GM21576 (cell line): ENCODE results near the gene LRRC28.
"Not testable (repeated sequence)": the region's sequence is repeated elsewhere in the genome, so short reads cannot be mapped to it uniquely, and the experiment has no call there.

Experiments
- ATAC-seq: cut with Tn5 transposase; IDR thresholded peaks from one replicate; pipeline ENCODE4 v1.9.1; 2021; ENCODE audit warnings: mild to moderate bottlenecking, moderate library complexity; ENCODE audit not compliant: unreplicated experiment

The LRRC28 gene

DNA sequence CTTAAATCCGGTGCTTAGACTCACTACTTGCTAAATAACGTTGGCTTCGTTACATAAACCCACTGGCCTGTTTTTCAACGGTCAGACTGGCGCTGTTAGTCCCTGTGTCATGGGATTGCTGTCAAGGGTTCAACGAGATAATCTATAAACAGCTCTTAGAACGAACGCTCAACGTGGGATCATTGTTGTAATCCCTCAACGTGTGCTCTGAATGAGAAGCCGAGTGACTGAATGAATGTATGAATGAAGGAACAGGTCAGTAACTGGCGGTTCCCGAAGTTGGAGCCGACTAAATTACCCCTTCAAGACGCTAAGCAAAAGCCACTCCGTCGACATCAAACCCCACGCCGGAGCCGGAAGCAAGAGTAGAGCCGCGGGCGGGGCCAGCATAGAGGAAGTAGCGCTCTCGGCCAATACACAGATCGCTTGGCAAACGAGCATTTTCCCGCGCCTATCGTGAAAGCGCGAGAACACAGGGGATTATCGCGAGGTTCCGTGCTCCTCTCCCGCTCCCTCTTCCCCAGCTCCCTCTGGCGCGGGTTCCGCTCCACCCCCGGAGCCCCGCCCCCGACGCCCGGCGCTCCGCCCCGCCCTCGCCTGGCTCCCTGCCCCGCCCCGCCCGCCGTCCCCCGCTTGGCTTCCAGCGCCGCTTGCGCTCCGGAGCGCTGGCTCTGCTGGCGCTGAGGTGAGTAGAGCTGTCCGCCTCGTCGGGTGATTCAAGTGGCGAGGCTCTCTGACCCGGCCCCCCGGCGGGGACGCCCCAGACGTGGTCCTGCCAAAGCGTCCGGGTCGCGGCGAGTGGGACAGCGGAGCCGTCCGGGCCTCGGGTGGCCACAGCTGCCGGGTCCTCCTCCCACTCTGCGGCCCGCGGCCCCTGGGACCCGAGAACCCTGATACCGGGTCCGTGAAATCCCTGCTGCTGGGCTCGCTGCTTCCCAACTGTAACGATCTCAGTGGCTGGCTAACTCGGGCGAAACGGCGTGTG, at the start of gene LRRC28:
LRRC28 (plus strand) TSS at position 625 of the 985 bp plus-strand sequence. CDS start 4,477 bp downstream, outside the sequence.
- peak; percentile 93 for ATAC-seq

DNA sequence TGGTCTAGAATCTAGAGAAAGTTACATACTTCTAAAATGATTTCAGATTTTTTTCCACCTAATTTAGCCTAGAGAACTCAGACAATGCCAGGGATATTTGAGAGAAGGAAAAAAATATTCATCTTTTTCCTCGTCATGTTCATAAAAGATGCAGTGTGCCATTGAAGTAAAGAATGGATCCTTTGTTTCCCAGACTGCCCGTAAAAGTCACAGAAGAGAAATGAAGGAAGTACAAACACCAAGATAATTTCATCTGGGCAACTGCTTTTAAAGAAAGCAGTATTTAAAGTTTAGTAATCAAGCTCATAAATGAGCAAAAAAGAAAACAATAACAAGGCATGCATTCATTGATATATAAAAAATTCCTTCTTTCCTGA, 49.1 kb upstream of the LRRC28 start:
- no peak for ATAC-seq

DNA sequence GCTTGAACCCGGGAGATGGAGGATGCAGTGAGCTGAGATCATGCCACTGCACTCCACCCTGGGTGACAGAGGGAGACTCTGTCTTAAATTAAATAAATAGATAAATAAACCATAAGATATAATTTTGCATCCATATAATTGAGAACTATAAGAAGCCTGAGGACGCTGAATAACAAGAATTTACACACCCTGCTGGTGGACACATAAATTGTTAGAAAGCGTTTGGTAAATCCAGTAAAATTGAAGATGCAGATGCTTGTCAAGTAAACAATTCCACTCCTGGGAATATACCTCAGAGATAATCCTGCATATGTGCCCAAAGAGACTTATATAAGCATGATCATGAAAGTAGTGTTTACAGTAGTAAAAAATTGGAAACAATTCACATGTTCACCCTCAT, 43.6 kb upstream of the LRRC28 start:
- no peak for ATAC-seq

DNA sequence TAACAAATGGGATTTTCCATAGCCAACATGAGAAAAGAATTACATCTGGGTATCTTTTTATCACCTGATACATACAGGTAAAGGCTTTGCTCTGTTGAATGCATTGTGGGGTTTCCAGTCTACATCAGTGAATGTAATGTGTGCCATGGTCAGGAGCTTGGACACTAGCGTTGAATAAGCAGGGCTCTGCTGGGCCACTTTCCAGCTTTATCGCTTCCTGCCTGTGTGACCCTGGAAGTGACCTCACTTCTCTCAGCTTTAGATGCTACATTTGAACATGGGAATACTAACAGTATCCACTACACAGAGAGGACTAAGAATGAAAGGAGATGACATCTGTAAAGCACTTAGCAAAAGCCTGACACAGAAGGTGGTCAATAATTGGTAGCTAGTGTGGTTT, 42.0 kb upstream of the LRRC28 start:
- no peak for ATAC-seq

DNA sequence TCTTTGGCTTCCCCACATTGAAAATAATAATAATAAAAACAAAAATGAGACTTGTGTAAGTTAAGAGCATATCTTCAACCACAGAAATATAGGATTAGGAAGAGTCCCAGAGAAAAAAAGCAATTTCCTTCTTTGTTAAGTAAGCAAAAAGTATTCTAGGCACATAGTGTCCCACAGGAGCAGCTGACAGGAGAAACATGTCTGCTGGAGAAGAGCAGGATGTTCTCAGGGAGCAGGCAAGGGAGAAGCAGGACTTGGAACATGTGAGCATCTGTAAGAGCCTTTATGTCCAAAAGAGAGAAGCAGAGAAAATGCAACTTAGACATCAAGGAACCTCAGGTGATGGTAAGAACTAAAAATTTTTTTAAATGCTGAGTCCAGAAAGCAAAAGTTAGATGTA, 40.9 kb upstream of the LRRC28 start:
- no peak for ATAC-seq

DNA sequence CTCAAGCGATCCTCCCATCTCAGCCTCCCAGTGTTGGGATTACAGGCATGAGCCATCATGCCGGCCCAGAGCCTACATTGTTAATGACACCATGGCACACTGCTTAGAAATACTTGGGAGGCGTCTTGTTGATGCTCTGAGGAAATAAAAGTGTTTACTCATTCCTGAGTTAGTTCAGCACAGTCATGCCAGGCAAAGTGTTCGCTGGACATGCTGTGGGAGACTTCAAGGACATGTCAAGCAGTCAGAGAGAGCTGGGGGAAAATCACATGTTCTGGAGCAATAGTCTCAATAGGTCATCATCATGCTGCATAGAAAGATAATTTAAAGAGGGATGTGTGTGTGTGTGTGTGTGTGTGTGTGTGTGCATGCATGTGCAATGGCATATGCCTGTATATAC, 39.4 kb upstream of the LRRC28 start:
- ATAC-seq = no peak

DNA sequence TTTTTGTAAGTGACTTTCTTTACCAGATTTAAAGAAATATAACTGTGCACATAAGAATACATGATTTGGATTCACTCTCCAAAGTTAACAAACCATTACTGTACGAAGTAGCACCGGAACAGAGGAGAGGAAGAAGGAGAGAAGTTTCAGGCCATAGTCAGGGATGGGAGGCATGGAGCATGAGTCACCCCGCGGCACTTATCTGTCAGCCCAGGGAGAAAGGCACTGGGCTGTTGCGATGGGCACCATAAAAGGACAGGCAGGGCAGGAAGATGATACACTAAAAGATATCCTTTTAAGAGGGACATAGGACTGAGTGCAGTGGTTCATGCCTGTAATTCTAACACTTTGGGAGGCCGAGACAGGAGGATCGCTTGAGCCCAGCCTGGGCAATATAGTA, 38.9 kb upstream of the LRRC28 start:
- no peak for ATAC-seq

DNA sequence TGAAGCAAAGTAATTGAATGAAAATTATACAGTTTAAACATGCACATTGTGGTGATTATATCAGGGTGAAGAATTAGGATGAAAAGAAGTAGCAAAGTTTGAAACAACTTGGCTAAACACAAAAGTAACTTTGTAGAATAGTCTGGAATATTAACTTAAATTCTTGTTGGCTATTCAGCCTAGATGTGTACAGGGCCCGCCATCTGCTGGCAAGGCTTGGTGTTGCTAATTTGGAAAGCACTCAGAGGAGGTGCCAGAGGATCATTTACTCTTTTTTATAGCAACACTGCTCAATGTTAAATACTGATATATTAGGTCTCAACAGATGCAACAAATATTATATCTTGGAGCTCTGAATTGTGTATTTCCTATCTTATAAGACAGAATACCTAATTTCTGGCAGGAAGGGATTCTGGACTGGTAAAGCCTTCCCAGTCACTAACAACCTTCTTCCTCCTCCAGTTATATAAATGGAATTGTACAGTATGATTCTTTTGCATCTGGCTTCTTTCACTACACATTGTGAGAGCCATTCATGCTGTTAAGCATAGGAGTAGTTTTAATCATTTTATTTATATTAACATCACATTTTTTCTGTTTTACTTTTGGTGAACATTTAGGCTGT, 38.0 kb upstream of the LRRC28 start:
- peak; percentile 78 for ATAC-seq

DNA sequence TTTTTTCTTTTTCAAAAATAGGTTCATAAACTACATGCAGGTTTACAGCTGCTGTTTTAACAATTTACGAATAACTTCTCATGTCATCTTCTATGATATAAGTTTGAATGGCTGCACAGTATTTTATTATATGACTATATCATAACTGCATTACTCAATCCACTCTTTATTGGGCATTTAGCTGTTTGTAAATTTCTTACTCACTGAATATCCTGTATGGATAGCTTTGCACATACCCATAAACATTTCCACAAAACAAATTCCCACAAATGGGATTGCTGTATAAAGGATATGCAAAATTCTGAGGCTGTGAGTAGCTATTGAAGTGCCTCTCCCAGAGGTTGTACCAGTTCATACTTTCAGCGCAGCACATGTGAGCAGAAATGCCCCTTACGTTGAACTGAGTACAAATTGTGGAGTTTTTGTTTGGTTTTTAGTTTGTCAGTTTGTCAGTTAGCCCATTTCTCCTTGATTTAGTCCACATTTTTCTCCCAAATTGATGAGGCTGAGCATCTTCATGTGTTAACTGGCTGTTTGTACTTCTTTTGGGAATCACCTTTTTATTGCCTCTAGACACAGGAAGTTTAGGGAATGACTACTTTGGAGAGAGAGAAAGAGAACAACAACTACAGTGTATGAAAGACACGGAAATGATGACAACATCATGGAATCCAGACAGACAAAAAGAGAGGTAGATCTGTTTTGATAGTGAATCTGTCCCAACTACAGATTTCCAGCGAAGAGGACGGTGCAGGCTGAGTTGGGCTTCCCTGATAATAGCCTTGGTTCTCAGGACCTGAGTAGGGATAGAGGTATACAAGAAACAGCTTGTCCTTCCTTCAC, 26.7 kb upstream of the LRRC28 start:
- no peak for ATAC-seq

DNA sequence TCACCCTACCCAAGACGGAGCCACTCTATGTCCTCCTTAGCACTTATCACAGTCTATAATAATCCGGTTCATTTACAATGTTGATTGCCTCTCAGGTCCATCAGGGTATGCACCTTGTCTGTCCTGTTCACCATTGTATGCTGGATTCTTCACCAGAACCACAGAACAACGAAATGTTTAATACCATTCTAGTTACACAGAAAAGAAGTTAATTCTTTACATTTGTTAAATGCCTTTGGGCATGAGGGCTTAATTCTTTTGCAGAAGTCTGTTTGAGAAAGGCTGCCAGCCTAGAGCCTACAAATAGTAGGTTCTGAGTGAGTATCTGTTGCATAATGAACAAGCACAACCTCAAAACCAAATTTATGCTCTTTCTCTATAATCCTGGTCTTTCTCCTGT, 24.5 kb upstream of the LRRC28 start:
- no peak for ATAC-seq

DNA sequence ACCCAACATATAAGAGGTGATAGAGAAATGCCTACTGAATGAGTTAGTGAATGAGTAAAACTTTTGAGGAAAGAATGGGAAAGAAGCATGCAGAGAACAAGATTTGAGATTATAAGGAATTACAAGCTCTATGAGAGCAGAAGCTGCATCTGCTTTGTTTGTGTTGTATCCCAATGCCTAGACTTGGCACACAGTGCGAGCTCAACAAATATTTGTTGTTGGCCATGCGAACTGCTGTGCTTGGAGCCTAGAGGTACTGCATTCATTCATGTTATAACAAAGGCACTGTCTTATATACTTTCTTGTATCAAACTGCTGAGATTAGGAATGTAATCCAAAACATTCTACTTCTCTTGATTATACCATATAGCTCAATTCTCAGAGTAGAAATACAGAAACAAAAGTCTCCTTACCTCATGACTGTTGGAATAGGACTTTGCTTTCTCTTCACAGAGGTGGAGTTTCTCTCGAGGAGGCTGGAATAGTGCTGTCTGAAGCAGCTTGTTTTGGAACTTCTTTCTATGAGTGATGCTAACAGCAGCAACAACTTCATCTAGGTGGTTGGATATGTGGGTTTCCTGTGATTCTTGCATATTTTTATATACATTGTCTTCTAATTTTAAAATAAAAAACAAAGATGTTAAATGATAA, 23.0 kb upstream of the LRRC28 start:
- no peak for ATAC-seq

DNA sequence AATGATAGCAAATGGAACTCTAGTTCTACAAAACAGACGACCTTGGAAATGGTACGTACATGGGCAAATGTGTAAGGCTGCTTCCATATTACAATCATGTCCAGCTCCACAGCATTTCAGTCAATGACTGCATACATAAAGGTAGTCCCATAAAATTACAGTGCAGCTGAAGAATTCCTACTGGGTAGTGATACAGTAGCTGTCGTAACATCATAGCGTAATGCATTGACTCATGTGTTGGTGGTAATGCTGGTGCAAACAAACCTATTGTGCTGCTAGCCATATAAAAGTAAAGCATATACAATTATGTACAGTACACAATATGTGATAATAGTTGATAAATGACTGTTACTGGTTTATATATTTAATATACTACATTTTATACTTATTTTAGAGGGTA, 20.4 kb upstream of the LRRC28 start:
- no peak for ATAC-seq

DNA sequence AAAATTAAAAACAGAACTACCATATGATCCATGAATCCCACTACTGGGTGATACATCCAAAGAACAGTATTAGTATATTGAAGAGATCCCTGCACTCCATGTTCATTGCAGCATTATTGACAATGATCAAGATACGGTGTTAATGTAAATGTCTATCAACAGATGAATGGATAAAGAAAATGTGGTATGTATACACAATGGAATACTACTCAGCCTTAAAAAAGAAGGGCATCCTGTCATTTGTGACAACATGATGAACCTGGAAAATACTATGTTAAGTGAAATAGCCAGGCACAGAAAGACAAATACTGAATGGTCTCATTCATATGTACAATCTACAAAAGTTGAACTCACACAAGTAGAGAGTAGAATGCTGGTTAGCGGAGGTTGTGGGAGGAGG, 18.5 kb upstream of the LRRC28 start:
- no peak for ATAC-seq

DNA sequence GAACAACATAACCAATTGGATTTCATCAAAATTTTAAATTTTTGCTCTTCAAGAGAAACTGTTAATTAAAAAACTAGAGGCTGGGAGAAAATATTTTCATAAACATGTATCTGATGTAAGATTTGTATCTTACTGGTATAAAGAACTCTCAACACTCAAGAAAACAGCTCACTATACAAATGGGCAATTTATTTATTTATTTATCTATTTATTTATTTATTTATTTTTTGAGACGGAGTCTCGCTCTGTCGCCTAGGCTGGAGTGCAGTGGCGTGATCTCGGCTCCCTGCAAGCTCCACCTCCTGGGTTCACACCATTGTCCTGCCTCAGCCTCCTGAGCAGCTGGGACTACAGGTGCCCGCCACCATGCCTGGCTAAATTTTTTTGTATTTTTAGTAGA, 17.1 kb upstream of the LRRC28 start:
- not testable (repeated sequence) for ATAC-seq

DNA sequence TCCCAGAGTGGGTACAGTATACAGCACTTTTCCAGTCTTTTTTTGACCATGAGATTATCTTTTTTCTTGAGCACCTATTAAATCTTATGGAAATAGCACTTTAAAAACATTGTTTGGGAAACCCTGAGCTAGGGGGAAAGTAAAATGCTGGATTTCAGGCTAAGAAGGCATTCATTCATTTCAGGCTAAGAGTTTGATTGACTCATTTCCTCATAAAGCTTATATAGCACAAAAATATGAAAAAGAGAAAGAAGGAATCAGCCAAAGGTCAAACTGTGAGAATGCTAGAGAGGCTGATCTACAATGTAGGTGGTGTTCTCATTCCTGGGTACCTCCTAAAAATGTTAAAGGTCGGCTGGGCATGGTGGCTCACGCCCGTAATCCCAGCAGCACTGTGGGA, 12.4 kb upstream of the LRRC28 start:
- no peak for ATAC-seq

DNA sequence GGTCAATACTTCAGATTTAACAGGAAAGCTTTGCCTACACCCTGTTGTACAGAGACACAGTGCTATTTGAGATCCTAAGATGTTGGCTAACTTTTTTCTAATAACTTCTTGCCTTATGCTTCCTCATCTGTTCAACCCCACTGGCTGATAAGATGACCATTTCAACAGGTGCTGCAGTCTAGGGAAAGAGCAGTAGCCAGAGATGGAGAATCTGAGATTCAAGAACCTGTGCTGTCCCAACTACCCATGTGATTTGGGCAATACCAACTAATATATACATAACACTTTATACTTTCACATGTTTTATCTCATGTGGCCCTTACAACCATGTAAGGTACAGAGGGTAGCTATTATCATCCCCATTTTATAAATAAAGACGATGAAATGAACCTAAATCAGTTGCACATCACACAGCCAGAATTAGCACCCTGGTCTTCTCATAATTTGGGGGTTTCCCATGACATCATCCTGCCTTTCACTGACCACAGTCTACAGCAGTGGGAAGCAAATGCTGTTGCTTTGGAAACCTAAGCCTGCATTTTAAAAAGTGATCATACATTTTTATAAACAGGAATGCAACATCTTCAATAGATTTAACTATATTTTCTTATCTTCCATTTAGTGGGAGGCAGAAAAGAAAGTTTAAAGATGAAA, 11.6 kb upstream of the LRRC28 start:
- peak; percentile 92 for ATAC-seq

DNA sequence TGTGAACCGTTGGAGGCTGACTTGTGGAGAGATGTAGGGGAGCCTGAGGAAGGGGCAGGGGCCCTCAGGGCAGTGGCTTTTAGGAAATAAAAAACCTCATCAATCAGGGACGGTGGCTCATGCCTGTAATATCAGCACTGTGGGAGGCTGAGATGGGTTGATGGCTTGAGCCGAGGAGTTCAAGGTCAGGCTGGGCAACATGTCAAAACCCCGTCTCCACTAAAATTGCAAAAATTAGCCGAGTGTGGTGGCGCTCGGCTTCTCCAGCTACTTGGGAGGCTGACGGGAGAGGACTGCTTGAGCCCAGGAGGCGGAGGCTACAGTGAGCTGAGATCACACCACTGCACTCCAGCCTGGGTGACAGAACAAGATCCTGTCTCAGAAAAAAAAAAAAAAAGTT, 9.5 kb upstream of the LRRC28 start:
- no peak for ATAC-seq

DNA sequence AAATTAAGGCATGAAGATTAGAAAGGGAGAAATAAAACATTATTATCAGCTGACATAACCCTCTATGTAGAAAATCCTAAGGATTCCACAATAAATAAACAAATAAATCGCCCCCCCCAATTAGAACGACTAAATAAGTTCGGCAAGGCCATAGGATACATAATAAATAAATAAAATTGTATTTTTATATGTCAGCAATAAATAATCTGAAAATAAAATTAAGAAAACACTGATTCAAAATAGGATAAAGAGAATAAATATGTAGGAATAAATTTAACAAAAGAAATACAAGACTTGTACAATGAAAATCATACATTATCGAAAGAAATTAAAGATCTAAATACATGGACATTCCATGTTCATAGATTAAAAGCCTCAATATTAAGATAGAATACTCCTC, 7.0 kb upstream of the LRRC28 start:
- no peak for ATAC-seq

DNA sequence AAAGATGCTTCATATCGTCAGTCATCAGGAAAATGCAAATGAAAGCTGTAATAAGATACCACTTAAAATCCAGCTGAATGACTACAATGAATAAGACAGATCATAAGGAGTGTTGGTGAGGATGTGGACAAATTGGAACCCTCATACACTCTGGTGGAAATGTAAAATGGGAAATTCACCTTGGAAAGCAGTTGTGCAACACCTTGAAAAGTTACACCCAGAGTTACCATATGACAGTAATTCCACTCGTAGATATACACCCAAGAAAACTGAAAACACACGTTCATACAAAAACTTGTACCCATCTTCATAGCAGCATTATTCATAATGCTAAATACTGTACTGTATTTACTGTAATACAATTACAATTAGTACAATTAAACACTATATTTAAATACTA, 4.2 kb upstream of the LRRC28 start:
- no peak for ATAC-seq

DNA sequence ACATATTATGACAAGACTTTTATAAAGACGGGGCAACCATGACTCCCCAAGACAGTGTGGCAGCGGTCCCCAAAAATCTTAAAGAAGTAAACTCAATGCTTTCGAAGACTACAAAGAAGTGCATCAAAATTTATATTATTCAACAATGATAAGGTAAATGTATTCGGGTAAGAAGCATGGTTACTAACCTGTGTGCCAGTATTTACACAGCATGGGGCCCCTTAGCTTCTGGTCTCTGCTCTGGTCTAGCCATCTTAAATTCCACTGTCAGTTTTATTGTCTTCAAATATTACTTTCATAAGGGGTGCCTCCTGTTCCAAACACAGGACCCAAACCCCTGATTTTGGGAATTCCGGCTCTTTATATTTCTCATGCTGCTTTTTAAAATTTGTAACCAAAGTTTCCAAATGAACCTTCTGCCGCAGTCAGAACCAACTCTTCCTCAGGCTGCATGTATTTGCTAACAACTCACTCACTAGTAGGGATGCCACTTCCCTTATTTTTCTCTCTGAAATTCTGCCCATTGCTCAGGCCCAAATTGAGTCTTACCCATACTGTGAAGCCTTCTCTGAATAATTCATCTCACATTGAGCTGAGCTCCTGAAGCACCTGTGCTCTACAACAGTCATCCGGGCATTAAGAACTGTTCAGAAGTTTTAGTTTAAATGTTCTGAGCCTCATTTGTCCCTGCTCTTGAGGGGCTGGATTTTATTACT, 3.1 kb upstream of the LRRC28 start:
- ATAC-seq = no peak
